CD4-positive, alpha-beta T cell (primary cell): ENCODE data around the gene GNG2. TPM values are rescaled to one million over a fixed set of nuclear protein-coding genes. Genes with fewer than 3 reads are reported as not detected.

ENCODE experiments used
- ATAC-seq: fragments of 200-7000 bp; cut with Tn5 transposase; one replicate; pipeline ENCODE4 v1.10.0; 2022; ENCODE audit warnings: mild to moderate bottlenecking; ENCODE audit not compliant: poor library complexity
- CTCF ChIA-PET: fragments of 350-600 bp; sonication (Branson Sonifier 250); formaldehyde crosslinking; loops from one replicate; lab custom pipeline; 2021; ENCODE audit warnings: antibody characterized with exemption, inconsistent platforms; lab: Charles Lee
- POLR2A ChIA-PET: fragments of 350-600 bp; sonication (Branson Sonifier 250); formaldehyde crosslinking; loops from one replicate; lab custom pipeline; 2021; ENCODE audit warnings: antibody characterized with exemption, inconsistent platforms; lab: Charles Lee
- DNase-seq, 14 experiments: peaks; one replicate each; pipeline ENCODE4 v3.0.0-alpha.2; 2013 to 2020; ENCODE audit warnings: mixed read lengths in 2 of 14
- H3K27ac ChIP-seq, 2 donors: one replicate each; pipeline versions ENCODE4 v1.5.1 to v1.7.0; 2013; ENCODE audit warnings: low read length in 2 of 2, low read depth in 1 of 2, mild to moderate bottlenecking in 1 of 2
- H3K27me3 ChIP-seq, 2 experiments: 1 replicate in 1 of 2; 2 replicates in 1 of 2; pipeline versions ENCODE4 v1.6.1 to v1.7.0; 2013; ENCODE audit warnings: low read length in 2 of 2, control low read depth in 1 of 2, mild to moderate bottlenecking in 1 of 2, moderate library complexity in 1 of 2; ENCODE audit not compliant: insufficient read depth in 2 of 2, control insufficient read depth in 1 of 2
- H3K36me3 ChIP-seq: one replicate; pipeline ENCODE4 v1.6.1; 2013; ENCODE audit warnings: low read length, control low read depth; ENCODE audit not compliant: insufficient read depth
- H3K4me1 ChIP-seq: one replicate; pipeline ENCODE4 v1.6.1; 2013; ENCODE audit warnings: low read length, control low read depth; ENCODE audit not compliant: insufficient read depth
- H3K4me3 ChIP-seq: one replicate; pipeline ENCODE4 v1.5.1; 2013; ENCODE audit warnings: mild to moderate bottlenecking, low read length, moderate library complexity
- H3K9me3 ChIP-seq, 2 experiments: 1 replicate in 1 of 2; 2 replicates in 1 of 2; pipeline versions ENCODE4 v1.6.1 to v1.7.0; 2013; ENCODE audit warnings: low read length in 2 of 2, mild to moderate bottlenecking in 2 of 2, control low read depth in 1 of 2, moderate library complexity in 1 of 2; ENCODE audit not compliant: control insufficient read depth in 1 of 2, insufficient read depth in 1 of 2
- H3K27ac Mint-ChIP-seq: one replicate; pipeline ENCODE4 v1.8.0; 2020; ENCODE audit warnings: mixed read lengths
- H3K27me3 Mint-ChIP-seq: one replicate; pipeline ENCODE4 v1.8.0; 2021; ENCODE audit warnings: mixed read lengths
- H3K36me3 Mint-ChIP-seq: one replicate; pipeline ENCODE4 v1.8.0; 2021; ENCODE audit warnings: low read depth, mixed read lengths
- H3K4me1 Mint-ChIP-seq: one replicate; pipeline ENCODE4 v1.8.0; 2021; ENCODE audit warnings: low read depth, mixed read lengths
- H3K4me3 Mint-ChIP-seq: one replicate; pipeline ENCODE4 v1.8.0; 2020; ENCODE audit warnings: mild to moderate bottlenecking, mixed read lengths
- H3K9me3 Mint-ChIP-seq: one replicate; pipeline ENCODE4 v1.8.0; 2020; ENCODE audit warnings: mixed read lengths
- CTCF ChIP-seq: fragments of 200-600 bp; IDR thresholded peaks from one replicate; pipeline ENCODE4 v1.8.0; 2022; ENCODE audit warnings: antibody characterized with exemption, mild to moderate bottlenecking
- intact Hi-C, 2 experiments: fragments of 100-400 bp; cut with DNase I in 1 of 2; cut with micrococcal nuclease in 1 of 2; formaldehyde crosslinking; loops; one replicate each; pipeline versions ENCODE4 v1.15.1 to v1.9.0; 2023 to 2025; cut with DNase I, micrococcal nuclease
- total RNA-seq, 174 experiments: library from RNA in 2 of 174; stranded (reverse) in 2 of 174; gene quantifications; one replicate each; pipeline ENCODE4 v1.2.3 and lab custom pipeline; 2021 to 2026

GNG2 gene
- total RNA-seq, 2 experiments from 2014 or later, result 138 to 139 TPM

- no peaks in the 10 kb centered on the region for H3K9me3 Mint-ChIP-seq
- intact Hi-C loops, result no loop called here
- peaks cover 68% of the 10 kb centered on the region for H3K36me3 Mint-ChIP-seq
- peak overlapping the region; percentile 31 for H3K27ac Mint-ChIP-seq
- H3K4me3 Mint-ChIP-seq, result no peak overlapping the region
- no peak overlapping the region for H3K27ac ChIP-seq
- no peak overlapping the region for H3K4me3 ChIP-seq
- no peaks in the 10 kb centered on the region for H3K9me3 ChIP-seq
- H3K4me1 Mint-ChIP-seq, result peaks cover 82% of the 10 kb centered on the region
- ChIA-PET CTCF (no interaction called here), POLR2A (no interaction called here)
- ATAC-seq (no peak), DNase-seq (no peak)
- no peak for TF ChIP-seq CTCF
- H3K27me3 Mint-ChIP-seq, result no peaks in the 10 kb centered on the region
- no peaks in the 10 kb centered on the region for H3K27me3 ChIP-seq
- peaks cover 28% of the 10 kb centered on the region for H3K4me1 ChIP-seq
- H3K36me3 ChIP-seq, result peaks cover 33% of the 10 kb centered on the region
Measured at GRCh38 chr14:51879170-51879569, 18.8 kb downstream of the GNG2 start.

- H3K27ac ChIP-seq, result no peak overlapping the region
- H3K4me1 ChIP-seq, result peaks cover 28% of the 10 kb centered on the region
- Mint-ChIP-seq H3K27ac (peak overlapping the region; percentile 57), H3K36me3 (peaks cover 69% of the 10 kb centered on the region), H3K27me3 (no peaks in the 10 kb centered on the region), H3K4me1 (peaks cover 92% of the 10 kb centered on the region), H3K9me3 (no peaks in the 10 kb centered on the region), H3K4me3 (no peak overlapping the region)
- no peak overlapping the region for H3K4me3 ChIP-seq
- H3K36me3 ChIP-seq, result peaks cover 34% of the 10 kb centered on the region
- ChIA-PET POLR2A (interaction anchor here (0.9 to 2.1 kb wide), 5 partner anchors 9 to 33 kb away, joined by 3 to 21 read pairs (median 4); partner anchors contain the start of gene GNG2), CTCF (interaction anchor here (0.6 to 1.2 kb wide), 5 partner anchors 9 to 73 kb away, joined by 3 to 4 read pairs (median 3); no protein-coding TSS in a partner anchor)
- no peaks in the 10 kb centered on the region for H3K27me3 ChIP-seq
- H3K9me3 ChIP-seq, result no peaks in the 10 kb centered on the region
- DNase-seq (peak in 2 of 14 experiments; percentile 48), ATAC-seq (no peak)
- TF ChIP-seq CTCF, result no peak
- intact Hi-C loops, result no loop called here
Measured at GRCh38 chr14:51880835-51881580, 20.6 kb downstream of the GNG2 start.

- intact Hi-C loops, result loop anchor here in 1 of 2 experiments (2.0 kb wide), 1 partner anchor 21 kb away; the partner anchor contains the start of gene GNG2
- Mint-ChIP-seq H3K4me3 (no peak overlapping the region), H3K36me3 (peaks cover 70% of the 10 kb centered on the region), H3K27ac (peak overlapping the region; percentile 57), H3K9me3 (no peaks in the 10 kb centered on the region), H3K27me3 (no peaks in the 10 kb centered on the region), H3K4me1 (peaks cover 92% of the 10 kb centered on the region)
- ATAC-seq (no peak), DNase-seq (no peak)
- ChIA-PET POLR2A (interaction anchor here (0.9 to 2.1 kb wide), 5 partner anchors 8 to 34 kb away, joined by 3 to 21 read pairs (median 4); partner anchors contain the start of gene GNG2), CTCF (interaction anchor here (0.6 to 1.2 kb wide), 4 partner anchors 19 to 72 kb away, joined by 3 to 4 read pairs (median 3); no protein-coding TSS in a partner anchor)
- H3K27ac ChIP-seq, result no peak overlapping the region
- H3K4me1 ChIP-seq, result peaks cover 31% of the 10 kb centered on the region
- no peaks in the 10 kb centered on the region for H3K9me3 ChIP-seq
- TF ChIP-seq CTCF, result no peak
- no peaks in the 10 kb centered on the region for H3K27me3 ChIP-seq
- H3K4me3 ChIP-seq, result no peak overlapping the region
- H3K36me3 ChIP-seq, result peaks cover 39% of the 10 kb centered on the region
Measured at GRCh38 chr14:51881636-51882035, 21.2 kb downstream of the GNG2 start.
